ENCODE measurements around the gene RIC3. TPM values are rescaled to one million over a fixed set of nuclear protein-coding genes. Genes with fewer than 3 reads are reported as not detected.
A peak's percentile ranks its signal among the peaks of the same experiment; 100 is the strongest.

Gene RIC3, protein sequence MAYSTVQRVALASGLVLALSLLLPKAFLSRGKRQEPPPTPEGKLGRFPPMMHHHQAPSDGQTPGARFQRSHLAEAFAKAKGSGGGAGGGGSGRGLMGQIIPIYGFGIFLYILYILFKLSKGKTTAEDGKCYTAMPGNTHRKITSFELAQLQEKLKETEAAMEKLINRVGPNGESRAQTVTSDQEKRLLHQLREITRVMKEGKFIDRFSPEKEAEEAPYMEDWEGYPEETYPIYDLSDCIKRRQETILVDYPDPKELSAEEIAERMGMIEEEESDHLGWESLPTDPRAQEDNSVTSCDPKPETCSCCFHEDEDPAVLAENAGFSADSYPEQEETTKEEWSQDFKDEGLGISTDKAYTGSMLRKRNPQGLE
- total RNA-seq = 10 to 100 TPM; 23.5 to 25.3 TPM
- 10.7 TPM for polyA plus RNA-seq (2013, experiment 1 of 2)
- polyA plus RNA-seq (2013, experiment 2 of 2) = 10.7 TPM
- long read RNA-seq, experiment 1, partial matches to known transcripts = 0 of 4 reads
- long read RNA-seq, experiment 1, other reads (novel, unspliced or antisense) = 4 of 4 reads
- long read RNA-seq, experiment 2, partial matches to known transcripts = 3 of 19 reads
- long read RNA-seq, experiment 2, other reads (novel, unspliced or antisense) = 10 of 19 reads
- long read RNA-seq, experiment 3, transcript RIC3-203 (6 exons, 2,929 nt) = major isoform, 6 of 30 reads
- long read RNA-seq, experiment 3, partial matches to known transcripts = 9 of 30 reads
- long read RNA-seq, experiment 3, other reads (novel, unspliced or antisense) = 14 of 30 reads
- long read RNA-seq, experiment 4, transcript RIC3-204 (2 exons, 1,300 nt) = major isoform, 16 of 29 reads
- long read RNA-seq, experiment 4, partial matches to known transcripts = 13 of 29 reads
- long read RNA-seq, experiment 4, other reads (novel, unspliced or antisense) = 0 of 29 reads

- Histone ChIP-seq H3K4me3 (ENCODE audit: low read length) (peak within 1 kb of the TSS; percentile 92), H3K9ac (ENCODE audit: extremely low read depth, low read length, poor library complexity, severe bottlenecking) (peak within 1 kb of the TSS; percentile 32), H3K4me1 (ENCODE audit: control insufficient read depth, insufficient read depth, low read length) (no peaks in the 10 kb centered on the region), H3K9me3 (ENCODE audit: control insufficient read depth, low read length) (no peaks in the 10 kb centered on the region), H3K27me3 (ENCODE audit: control insufficient read depth, insufficient read depth, low read length, poor library complexity, severe bottlenecking) (no peaks in the 10 kb centered on the region), H3K36me3 (ENCODE audit: control insufficient read depth, insufficient read depth, low read length) (no peaks in the 10 kb centered on the region), H3K27ac (ENCODE audit: low read depth, low read length) (no peak within 1 kb of the TSS)
- 0 to 1% methylated on average over 40 to 62 of the region's 62 CpGs for WGBS, 2 experiments (ENCODE audit: insufficient coverage in 1 of 2, insufficient read length in 1 of 2)
- Mint-ChIP-seq H3K9me3 (no peaks in the 10 kb centered on the region), H3K36me3 (ENCODE audit: low read depth) (no peaks in the 10 kb centered on the region), H3K4me1 (peaks cover 20% of the 10 kb centered on the region), H3K4me3 (peak within 1 kb of the TSS; percentile 90), H3K27me3 (ENCODE audit: insufficient read depth) (peaks cover 24% of the 10 kb centered on the region), H3K27ac (peak within 1 kb of the TSS; percentile 94)
- peak; percentile 59 for TF ChIP-seq CTCF (conservative IDR thresholded peaks at IDR 0.05)
- peak; percentile 87 for DNase-seq
Measured at GRCh38 chr11:8168485-8169257, at the start of gene RIC3. RIC3 (minus strand) TSS chr11:8169025; CDS start chr11:8168989, 36 bp downstream.

GRCh38 chr11:8218409-8218808 lies 49.6 kb upstream of the RIC3 start:
- no peak overlapping the region for H3K4me3 Mint-ChIP-seq
- H3K27ac Mint-ChIP-seq = no peak overlapping the region
- H3K27ac ChIP-seq (ENCODE audit: low read depth, low read length) = no peak overlapping the region
- H3K27me3 Mint-ChIP-seq (ENCODE audit: insufficient read depth) = peaks cover 9% of the 10 kb centered on the region
- H3K36me3 ChIP-seq (ENCODE audit: control insufficient read depth, insufficient read depth, low read length) = no peaks in the 10 kb centered on the region
- no peaks in the 10 kb centered on the region for H3K9me3 Mint-ChIP-seq
- H3K9ac ChIP-seq (ENCODE audit: extremely low read depth, low read length, poor library complexity, severe bottlenecking) = no peak overlapping the region
- H3K4me1 Mint-ChIP-seq = peaks cover 11% of the 10 kb centered on the region
- no peak for TF ChIP-seq CTCF (conservative IDR thresholded peaks at IDR 0.05)
- 94 to 100% methylated on average over 2 to 4 of the region's 4 CpGs for WGBS, 2 experiments (ENCODE audit: insufficient coverage in 1 of 2, insufficient read length in 1 of 2)
- no peak overlapping the region for H3K4me3 ChIP-seq (ENCODE audit: low read length)
- no peaks in the 10 kb centered on the region for H3K4me1 ChIP-seq (ENCODE audit: control insufficient read depth, insufficient read depth, low read length)
- H3K36me3 Mint-ChIP-seq (ENCODE audit: low read depth) = no peaks in the 10 kb centered on the region
- no peak for DNase-seq
- H3K27me3 ChIP-seq (ENCODE audit: control insufficient read depth, insufficient read depth, low read length, poor library complexity, severe bottlenecking) = no peaks in the 10 kb centered on the region
- H3K9me3 ChIP-seq (ENCODE audit: control insufficient read depth, low read length) = no peaks in the 10 kb centered on the region

DNA sequence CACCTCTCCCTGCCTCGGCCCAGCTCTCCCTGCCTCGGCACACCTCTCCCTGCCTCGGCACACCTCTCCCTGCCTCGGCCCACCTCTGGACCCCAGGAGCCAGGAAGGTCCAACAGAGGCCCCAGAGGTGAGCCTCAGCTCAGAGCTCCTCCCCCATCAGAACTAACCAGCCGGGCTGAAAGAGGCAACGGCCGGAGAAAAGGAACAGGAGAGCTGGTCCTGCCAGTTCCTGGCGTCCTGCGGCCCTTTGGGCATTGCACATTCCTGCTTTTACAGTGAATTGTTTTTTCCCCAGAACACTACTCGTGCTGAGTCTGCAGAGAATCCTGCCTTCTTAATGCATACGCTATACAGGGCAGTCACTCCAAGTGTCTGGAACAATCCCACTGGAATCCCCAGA lies 49.1 kb upstream of the RIC3 start:
- no peak for TF ChIP-seq CTCF (conservative IDR thresholded peaks at IDR 0.05)
- Mint-ChIP-seq H3K27me3 (ENCODE audit: insufficient read depth) (peaks cover 9% of the 10 kb centered on the region), H3K36me3 (ENCODE audit: low read depth) (no peaks in the 10 kb centered on the region), H3K4me3 (no peak overlapping the region), H3K9me3 (no peaks in the 10 kb centered on the region), H3K4me1 (peaks cover 6% of the 10 kb centered on the region), H3K27ac (no peak overlapping the region)
- no peak for DNase-seq
- H3K4me3 ChIP-seq (ENCODE audit: low read length) = no peak overlapping the region
- WGBS, 2 experiments (ENCODE audit: insufficient coverage in 1 of 2, insufficient read length in 1 of 2) = 86 to 92% methylated on average over 6 to 11 of the region's 11 CpGs
- no peaks in the 10 kb centered on the region for H3K9me3 ChIP-seq (ENCODE audit: control insufficient read depth, low read length)
- H3K4me1 ChIP-seq (ENCODE audit: control insufficient read depth, insufficient read depth, low read length) = no peaks in the 10 kb centered on the region
- H3K36me3 ChIP-seq (ENCODE audit: control insufficient read depth, insufficient read depth, low read length) = no peaks in the 10 kb centered on the region
- no peaks in the 10 kb centered on the region for H3K27me3 ChIP-seq (ENCODE audit: control insufficient read depth, insufficient read depth, low read length, poor library complexity, severe bottlenecking)
- no peak overlapping the region for H3K9ac ChIP-seq (ENCODE audit: extremely low read depth, low read length, poor library complexity, severe bottlenecking)
- no peak overlapping the region for H3K27ac ChIP-seq (ENCODE audit: low read depth, low read length)
